Lower leg skin (tissue), 3 donors: Measurements from ENCODE around the gene OR2T34.
"Not testable (repeated sequence)": the region's sequence is repeated elsewhere in the genome, so short reads cannot be mapped to it uniquely, and the experiment has no call there.

Experiments used
- CTCF ChIP-seq, 3 donors: fragments of 450-650 bp; IDR thresholded peaks; one replicate each; pipeline ENCODE4 v1.5.1; 2016; ENCODE audit warnings: antibody characterized with exemption in 3 of 3, mild to moderate bottlenecking in 3 of 3, moderate library complexity in 2 of 3
- POLR2A ChIP-seq, 2 donors: fragments of 450-650 bp; IDR thresholded peaks; one replicate each; pipeline ENCODE4 v1.6.1; 2016 to 2017; ENCODE audit warnings: antibody characterized with exemption in 2 of 2, mild to moderate bottlenecking in 1 of 2, moderate library complexity in 1 of 2

DNA sequence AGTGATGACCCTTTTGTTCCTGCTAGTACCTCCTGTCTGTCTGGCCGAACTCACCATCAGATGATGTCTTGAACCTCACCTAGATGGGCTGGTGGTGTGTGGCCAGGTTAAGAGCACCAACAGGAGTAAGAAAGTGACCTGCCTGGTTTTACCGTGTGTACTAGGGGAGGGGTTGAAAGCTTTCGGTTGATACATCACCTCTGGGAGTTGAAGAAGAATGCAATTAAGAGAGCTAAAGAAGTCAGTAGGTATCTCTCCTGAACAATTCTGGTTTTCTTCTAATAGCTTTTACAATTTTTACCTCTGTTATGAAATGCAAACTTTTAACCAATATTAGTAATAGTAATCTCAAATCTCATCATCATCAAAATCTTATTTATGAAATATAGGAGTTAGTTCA, 11.9 kb downstream of the OR2T34 start, which contains the start of gene OR2T29:
- not testable (repeated sequence) for TF ChIP-seq POLR2A, CTCF (IDR thresholded peaks at IDR 0.05)
